OCI-LY7 (cell line): ENCODE results near the gene PLCB1. TPM values are rescaled to one million over a fixed set of nuclear protein-coding genes. Genes with fewer than 3 reads are reported as not detected.

ENCODE experiments used
- BruUV-seq: library from RNA; stranded (reverse); fragments of 400-500 nt; replicated peaks from 2 replicates; lab custom pipeline; 2021; lab: Mats Ljungman, UMichigan
- CTCF ChIA-PET: fragments of 300-600 bp; sonication (Branson Sonifier 250); formaldehyde crosslinking; loops from one replicate; lab custom pipeline; 2022; ENCODE audit warnings: antibody characterized with exemption; ENCODE audit not compliant: unreplicated experiment; lab: Charles Lee
- POLR2A ChIA-PET: fragments of 300-600 bp; sonication (Branson Sonifier 250); formaldehyde crosslinking; loops from one replicate; lab custom pipeline; 2022; ENCODE audit warnings: antibody characterized with exemption; lab: Charles Lee
- DNase-seq: peaks from one replicate; pipeline ENCODE4 v3.0.0-alpha.2; 2015; ENCODE audit warnings: low spot score
- H2AFZ ChIP-seq: fragments of 200-600 bp; sonication (generic), shearing (Covaris generic); 2 replicates; pipeline ENCODE4 v1.6.1; 2014; ENCODE audit warnings: mild to moderate bottlenecking, antibody characterized with exemption, low read length, moderate library complexity
- H3K27ac ChIP-seq: fragments of 200-600 bp; sonication (generic); 2 replicates; pipeline ENCODE4 v1.5.1; 2014; ENCODE audit warnings: mixed run types, low read depth, mild to moderate bottlenecking, moderate library complexity, low read length, inconsistent platforms; ENCODE audit not compliant: poor library complexity, severe bottlenecking
- H3K36me3 ChIP-seq: fragments of 200-600 bp; sonication (generic); 2 replicates; pipeline ENCODE4 v1.6.1; 2014; ENCODE audit warnings: mild to moderate bottlenecking, antibody characterized with exemption, low read length, moderate library complexity, mixed read lengths; ENCODE audit not compliant: insufficient read depth
- H3K4me1 ChIP-seq: fragments of 200-600 bp; sonication (generic); 2 replicates; pipeline ENCODE4 v1.5.1; 2014; ENCODE audit warnings: mild to moderate bottlenecking, low read length; ENCODE audit not compliant: insufficient read depth, poor library complexity, severe bottlenecking
- H3K4me2 ChIP-seq: fragments of 200-600 bp; sonication (generic); 2 replicates; pipeline ENCODE4 v1.6.1; 2014; ENCODE audit warnings: mild to moderate bottlenecking, low read length
- H3K4me3 ChIP-seq: fragments of 200-600 bp; sonication (generic); 2 replicates; pipeline ENCODE4 v1.5.1; 2014; ENCODE audit warnings: mild to moderate bottlenecking, low read depth, low read length; ENCODE audit not compliant: poor library complexity, severe bottlenecking
- H3K79me2 ChIP-seq: fragments of 200-600 bp; sonication (generic); 2 replicates; pipeline ENCODE4 v1.6.1; 2016; ENCODE audit warnings: low read depth, mild to moderate bottlenecking, low read length, moderate library complexity, mixed read lengths; ENCODE audit not compliant: insufficient read depth
- H3K9me2 ChIP-seq: fragments of 200-600 bp; sonication (generic); 2 replicates; pipeline ENCODE4 v1.6.1; 2016; ENCODE audit warnings: mild to moderate bottlenecking, low read length, mixed read lengths; ENCODE audit not compliant: insufficient read depth
- H3K9me3 ChIP-seq: fragments of 200-600 bp; sonication (generic); 2 replicates; pipeline ENCODE4 v1.6.1; 2014; ENCODE audit warnings: mild to moderate bottlenecking, mixed run types, low read length, mixed read lengths
- H4K20me1 ChIP-seq: fragments of 200-600 bp; sonication (generic); 2 replicates; pipeline ENCODE4 v1.6.1; 2014; ENCODE audit warnings: mild to moderate bottlenecking, antibody characterized with exemption, low read length, moderate library complexity, mixed read lengths; ENCODE audit not compliant: insufficient read depth
- CTCF ChIP-seq: fragments of 200-600 bp; sonication (generic); conservative IDR thresholded peaks from 2 replicates; pipeline ENCODE4 v1.5.1; 2014; ENCODE audit warnings: mild to moderate bottlenecking, antibody characterized with exemption, low read length, moderate library complexity, mixed read lengths
- EZH2phosphoT487 ChIP-seq: fragments of 200-600 bp; sonication (generic); IDR thresholded peaks from 2 replicates; pipeline ENCODE4 v1.6.1; 2018; ENCODE audit warnings: low read depth, borderline replicate concordance, mild to moderate bottlenecking, mixed run types, antibody characterized with exemption, low read length, moderate library complexity, mixed read lengths
- intact Hi-C: fragments of 100-400 bp; cut with micrococcal nuclease; formaldehyde crosslinking; loops from one replicate; pipeline ENCODE4 v1.10.0; 2022; ENCODE audit not compliant: unreplicated experiment
- total RNA-seq, 2 experiments: library from RNA; depleted of rRNA in 1 of 2; stranded (reverse); fragments of >200 nt in 1 of 2; shearing (Covaris generic) in 1 of 2; gene quantifications; 2 replicates each; pipeline ENCODE4 v1.2.3, GENCODE V29; 2014 to 2022

Gene PLCB1
- total RNA-seq, 2 experiments from 2014 or later: 14.6 to 30.5 TPM

GRCh38 chr20:8220716-8221115, 88.7 kb downstream of the PLCB1 start:
- CTCF ChIA-PET: no interaction called here
- H3K79me2 ChIP-seq: no peaks in the 10 kb centered on the region
- no peaks in the 10 kb centered on the region for H3K9me3 ChIP-seq
- no peak overlapping the region for H3K4me2 ChIP-seq
- no peaks in the 10 kb centered on the region for H4K20me1 ChIP-seq
- H3K36me3 ChIP-seq: no peaks in the 10 kb centered on the region
- no peaks in the 10 kb centered on the region for H3K9me2 ChIP-seq
- POLR2A ChIA-PET: no interaction called here
- DNase-seq: no peak
- H3K27ac ChIP-seq: no peak overlapping the region
- H3K4me3 ChIP-seq: no peak overlapping the region
- H3K4me1 ChIP-seq: no peaks in the 10 kb centered on the region
- no peak overlapping the region for H2AFZ ChIP-seq
- BruUV-seq: no TSS peak
- TF ChIP-seq CTCF (no peak), EZH2phosphoT487 (no peak)
- intact Hi-C loops: no loop called here

- H2AFZ ChIP-seq: no peak overlapping the region
- no peak for DNase-seq
- H4K20me1 ChIP-seq: no peaks in the 10 kb centered on the region
- ChIA-PET CTCF (no interaction called here), POLR2A (interaction anchor here (1.0 kb wide), 1 partner anchor 10 kb away, joined by 4 read pairs; no protein-coding TSS in a partner anchor)
- intact Hi-C loops: no loop called here
- no TSS peak for BruUV-seq
- H3K9me3 ChIP-seq: no peaks in the 10 kb centered on the region
- no peak for TF ChIP-seq EZH2phosphoT487
- no peak overlapping the region for H3K27ac ChIP-seq
- no peaks in the 10 kb centered on the region for H3K9me2 ChIP-seq
- H3K79me2 ChIP-seq: no peaks in the 10 kb centered on the region
- H3K4me2 ChIP-seq: no peak overlapping the region
- no peaks in the 10 kb centered on the region for H3K4me1 ChIP-seq
- H3K4me3 ChIP-seq: no peak overlapping the region
- H3K36me3 ChIP-seq: no peaks in the 10 kb centered on the region
These were observed 89.9 kb downstream of the PLCB1 start for GRCh38 chr20:8221887-8222419.

- no peak overlapping the region for H3K4me2 ChIP-seq
- intact Hi-C loops: no loop called here
- ChIA-PET CTCF (no interaction called here), POLR2A (interaction anchor here (0.7 to 1.3 kb wide), 3 partner anchors 9 to 87 kb away, joined by 3 to 6 read pairs (median 4); no protein-coding TSS in a partner anchor)
- no peak for TF ChIP-seq EZH2phosphoT487
- TF ChIP-seq CTCF: no peak
- H3K4me3 ChIP-seq: no peak overlapping the region
- H3K9me3 ChIP-seq: no peaks in the 10 kb centered on the region
- no peak overlapping the region for H2AFZ ChIP-seq
- no TSS peak for BruUV-seq
- H3K9me2 ChIP-seq: no peaks in the 10 kb centered on the region
- no peak overlapping the region for H3K27ac ChIP-seq
- no peaks in the 10 kb centered on the region for H4K20me1 ChIP-seq
- H3K4me1 ChIP-seq: no peaks in the 10 kb centered on the region
- no peaks in the 10 kb centered on the region for H3K79me2 ChIP-seq
- no peaks in the 10 kb centered on the region for H3K36me3 ChIP-seq
- DNase-seq: no peak
These were observed 91.2 kb downstream of the PLCB1 start for GRCh38 chr20:8223091-8223870.
